GM19351 (cell line): ENCODE measurements around the gene ATP9B.

Source experiments
- ATAC-seq: cut with Tn5 transposase; IDR thresholded peaks from one replicate; pipeline ENCODE4 v1.9.1; 2021; ENCODE audit warnings: mild to moderate bottlenecking, moderate library complexity; ENCODE audit not compliant: unreplicated experiment

ATP9B gene

DNA sequence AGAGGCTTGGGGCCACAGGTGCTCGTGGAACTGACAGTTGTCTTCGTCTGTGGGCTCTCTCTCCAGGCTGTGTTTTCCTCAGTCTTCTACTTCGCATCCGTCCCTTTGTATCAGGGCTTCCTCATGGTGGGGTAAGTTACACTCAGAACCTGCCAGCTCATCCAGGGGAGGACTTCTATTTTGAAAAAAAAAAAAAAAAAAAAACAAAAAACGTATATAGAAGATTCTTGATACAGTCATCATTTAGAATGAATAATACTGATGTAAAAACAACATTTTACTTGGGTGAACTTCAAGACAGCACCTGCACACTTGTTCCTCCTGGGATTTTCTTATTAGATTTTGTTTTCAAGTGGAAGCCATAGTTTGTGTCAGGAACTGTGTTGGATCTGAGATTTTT, 278.9 kb downstream of the ATP9B start:
- no peak for ATAC-seq

DNA sequence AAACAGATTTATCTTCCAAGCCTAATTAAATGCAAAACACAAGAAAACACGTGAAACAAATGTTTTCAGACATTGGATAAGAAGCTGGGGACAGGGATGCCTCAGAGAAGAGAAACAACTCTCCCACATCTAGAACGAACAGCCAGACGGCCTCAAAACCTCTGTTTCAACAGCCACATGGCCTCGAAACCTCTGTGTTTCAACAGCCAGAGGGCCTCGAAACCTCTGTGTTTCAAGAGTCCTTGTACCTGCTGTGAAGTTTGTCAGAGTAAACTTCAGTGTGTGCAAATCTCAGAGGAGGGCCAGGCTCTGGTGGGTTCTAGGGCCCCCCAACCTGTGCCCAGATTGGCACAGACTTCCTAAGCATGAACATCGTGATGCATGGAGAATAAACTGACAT, 283.2 kb downstream of the ATP9B start:
- no peak for ATAC-seq

GRCh38 chr18:79353267-79353666, 284.1 kb downstream of the ATP9B start:
- no peak for ATAC-seq

GRCh38 chr18:79354350-79354749, 285.2 kb downstream of the ATP9B start:
- no peak for ATAC-seq

DNA sequence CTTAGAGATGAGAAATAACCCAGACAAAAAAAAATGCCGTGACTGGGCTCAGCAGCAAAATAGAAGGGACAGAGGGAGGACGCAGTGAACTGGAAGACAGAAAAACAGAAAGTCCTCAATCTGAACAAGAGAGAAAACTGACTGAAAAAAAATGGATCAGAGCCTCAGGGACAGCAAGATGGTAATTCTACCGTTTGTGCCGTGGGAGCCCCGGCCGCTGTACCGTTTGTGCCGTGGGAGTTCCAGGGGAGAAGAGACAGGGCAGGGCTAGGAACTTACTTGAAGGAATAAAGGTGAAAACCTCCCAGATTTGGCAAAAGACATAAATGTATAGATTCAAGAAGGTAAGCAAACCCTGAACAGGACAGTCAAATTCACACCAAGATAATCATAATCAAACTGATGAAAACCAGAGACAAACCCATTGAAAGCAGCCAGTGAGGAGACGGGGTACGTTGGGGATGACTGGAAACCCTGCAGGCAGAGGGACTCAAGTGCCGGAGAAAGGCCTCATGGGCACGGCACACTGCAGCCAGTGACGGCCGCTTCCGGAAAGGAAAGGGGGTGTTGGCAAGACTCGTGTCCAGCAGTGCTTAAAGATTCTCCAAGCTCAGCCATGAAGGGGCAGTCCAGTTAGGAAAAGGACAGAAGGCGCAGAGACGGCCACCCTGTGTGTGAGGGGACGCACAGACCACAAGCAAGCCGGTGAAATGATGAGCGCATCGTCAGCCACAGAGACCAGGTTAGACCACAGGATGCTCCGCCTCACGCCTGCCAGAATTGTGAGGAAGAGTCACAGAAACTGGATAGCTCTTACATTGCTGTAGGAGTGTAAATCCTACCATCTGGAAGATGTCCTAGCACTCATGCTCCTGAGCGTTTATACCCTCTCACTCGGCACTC, 286.5 kb downstream of the ATP9B start:
- peak; percentile 50 for ATAC-seq

GRCh38 chr18:79356435-79356834, 287.2 kb downstream of the ATP9B start:
- ATAC-seq, result peak; percentile 92

DNA sequence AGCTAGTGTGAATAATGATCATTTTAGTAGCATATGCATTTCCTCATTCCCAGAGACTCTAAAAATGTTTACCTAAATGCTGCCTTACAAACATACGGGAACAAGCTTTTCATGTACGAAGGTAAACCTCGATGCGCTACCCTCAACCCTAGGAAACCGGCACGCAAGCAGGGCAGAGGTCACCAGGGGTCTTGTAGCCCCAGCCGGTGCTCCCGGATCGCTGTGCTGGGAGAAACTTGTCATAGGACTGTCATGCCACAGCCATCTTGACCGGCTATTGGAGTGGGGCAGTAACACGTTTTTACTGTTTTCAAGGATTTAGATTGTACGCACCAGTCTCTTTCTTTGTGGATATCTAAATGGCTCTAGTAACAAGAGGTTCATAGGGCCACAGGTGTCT, 291.7 kb downstream of the ATP9B start:
- ATAC-seq, result no peak

DNA sequence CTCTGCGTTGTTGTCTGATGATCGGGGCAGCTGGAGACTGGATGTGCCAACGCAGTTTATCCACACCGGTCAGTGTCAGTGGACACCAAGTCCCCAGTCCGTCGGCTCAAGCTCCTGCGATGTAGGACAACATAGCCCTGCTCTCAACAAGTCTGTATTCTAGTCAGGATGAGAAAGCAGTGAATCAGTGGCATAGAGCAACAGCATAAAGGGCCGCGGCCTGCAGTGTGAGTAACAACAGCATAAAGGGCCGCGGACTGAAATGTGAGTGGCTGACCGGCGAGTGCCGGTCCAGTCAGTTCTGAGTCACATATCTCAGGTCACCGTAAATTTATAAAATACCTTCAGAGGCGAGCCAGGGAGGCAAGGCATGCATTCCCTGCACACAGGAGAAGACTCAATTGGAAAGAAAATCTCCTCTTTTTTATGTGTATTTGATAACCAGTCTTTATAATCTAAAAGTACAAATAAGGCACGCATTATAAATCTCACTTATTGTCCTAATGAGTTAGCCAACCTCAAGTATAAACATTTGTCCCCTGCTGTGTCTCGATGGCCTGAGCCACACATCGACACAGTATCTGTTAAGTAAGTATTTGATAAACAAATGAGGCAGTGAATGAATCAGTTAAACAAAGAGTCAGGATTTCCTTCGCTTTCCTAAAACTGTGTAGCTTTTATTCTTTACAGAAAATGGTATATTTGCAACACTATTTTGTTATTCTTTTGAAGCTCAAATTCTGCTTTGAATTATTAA, 292.8 kb downstream of the ATP9B start:
- ATAC-seq, result no peak

DNA sequence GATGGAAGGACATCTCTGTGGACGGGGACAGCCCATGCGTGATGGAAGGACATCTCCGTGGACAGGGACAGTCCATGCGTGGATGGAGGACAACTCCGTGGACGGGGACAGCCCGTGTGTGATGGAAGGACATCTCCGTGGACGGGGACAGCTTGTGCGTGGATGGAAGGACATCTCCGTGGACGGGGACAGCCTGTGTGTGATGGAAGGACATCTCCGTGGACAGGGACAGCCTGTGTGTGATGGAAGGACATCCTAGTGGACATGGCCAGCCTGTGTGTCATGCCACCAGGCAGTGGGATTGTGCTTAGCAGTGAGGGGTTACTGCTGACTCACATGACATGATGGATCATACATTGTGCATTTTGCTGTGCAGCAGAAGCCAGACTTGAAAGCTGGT, 296.5 kb downstream of the ATP9B start:
- no peak for ATAC-seq

DNA sequence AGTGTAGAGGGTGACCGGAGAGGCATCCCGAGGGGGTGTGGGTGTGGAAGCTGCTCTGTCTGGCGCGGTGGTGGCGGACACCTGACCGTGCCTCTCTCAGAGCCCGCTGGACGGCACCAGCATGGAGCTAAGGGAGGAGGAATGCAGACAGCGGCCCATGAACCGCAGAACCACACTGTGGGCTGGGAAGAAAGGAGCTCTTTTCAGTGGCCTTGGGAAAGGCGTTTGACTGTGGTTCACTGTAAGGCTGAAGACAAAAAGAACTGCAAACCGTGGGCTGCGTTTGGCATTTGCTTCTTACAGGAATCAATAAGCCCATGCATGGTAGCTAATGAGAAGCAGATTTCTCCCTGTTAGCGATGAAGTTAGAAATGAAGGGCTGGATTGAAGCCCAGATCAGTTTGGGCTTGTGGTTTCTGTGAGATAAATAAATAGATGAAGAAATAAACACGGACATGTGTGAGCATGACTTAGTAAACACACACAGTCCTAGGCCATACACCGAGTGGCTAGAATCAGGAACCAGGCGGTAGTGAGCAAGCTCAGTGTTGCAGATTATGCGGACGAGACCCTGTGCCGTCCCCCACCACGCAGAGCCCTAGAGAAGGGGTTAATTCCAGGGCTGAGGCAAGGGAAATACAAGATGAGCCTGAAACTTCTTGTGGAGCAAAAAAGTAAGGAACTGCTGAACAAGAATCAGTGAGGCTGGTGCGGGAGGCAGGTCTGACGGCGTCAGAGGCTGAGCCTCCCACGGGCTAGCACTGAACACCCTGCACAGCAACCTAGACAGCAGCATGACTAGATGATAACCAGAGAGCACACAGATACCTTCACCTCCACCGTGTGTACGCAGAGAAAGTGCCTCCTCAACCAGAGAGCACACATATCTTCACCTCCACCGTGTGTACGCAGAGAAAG, 297.2 kb downstream of the ATP9B start:
- ATAC-seq, result no peak

- ATAC-seq, result no peak
Observed at GRCh38 chr18:79367480-79367879, 298.3 kb downstream of the ATP9B start.

DNA sequence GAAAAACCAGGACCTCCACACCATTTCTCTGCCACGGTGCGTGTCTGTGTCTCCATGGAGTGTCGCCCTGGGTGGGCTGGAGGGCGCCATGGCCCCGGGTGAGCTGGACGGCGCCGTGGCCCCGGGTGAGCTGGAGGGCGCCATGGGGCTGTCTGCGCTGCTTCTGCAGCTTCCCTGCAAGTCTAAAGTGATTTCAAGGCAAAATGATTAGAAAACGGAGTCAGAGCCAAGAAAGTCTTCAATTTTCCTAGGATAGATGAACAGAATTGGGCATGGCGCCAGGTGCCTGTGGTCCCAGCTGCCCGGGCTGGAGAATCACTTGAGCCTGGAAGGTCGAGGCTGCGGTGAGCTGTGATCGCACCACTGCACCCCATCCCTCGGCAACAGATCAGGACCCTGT, 298.8 kb downstream of the ATP9B start:
- no peak for ATAC-seq

GRCh38 chr18:79368681-79369080, 299.5 kb downstream of the ATP9B start:
- no peak for ATAC-seq

DNA sequence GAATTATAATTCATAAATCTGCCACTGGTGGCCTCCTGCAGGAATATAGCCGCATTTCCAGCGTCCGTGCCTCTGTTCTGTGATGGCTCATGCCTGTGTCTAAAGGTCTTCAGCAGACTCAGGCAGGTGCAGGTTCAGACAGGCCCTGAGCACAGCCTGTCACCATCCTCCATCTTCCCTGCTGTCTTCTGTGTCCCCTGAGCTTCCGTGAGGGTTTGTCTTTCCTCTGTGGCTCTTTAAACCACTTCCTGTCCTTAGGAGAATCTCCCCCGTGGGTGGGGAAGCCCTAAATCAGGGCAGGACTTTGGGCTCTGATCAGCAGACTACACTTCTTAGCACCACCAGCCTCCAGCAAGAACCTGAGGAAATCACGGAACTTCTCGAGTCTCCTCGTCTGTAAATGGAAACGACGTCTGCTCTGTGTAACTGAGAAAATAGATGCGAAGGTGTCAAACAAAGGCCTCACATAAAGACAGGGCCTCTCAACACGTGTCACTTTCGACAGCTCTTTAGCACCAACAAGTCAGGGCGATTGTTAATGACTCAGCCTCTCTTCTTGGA, 302.4 kb downstream of the ATP9B start:
- ATAC-seq, result no peak

GRCh38 chr18:79372461-79372860, 303.3 kb downstream of the ATP9B start:
- ATAC-seq, result no peak

- no peak for ATAC-seq
Observed at GRCh38 chr18:79372991-79373390, 303.8 kb downstream of the ATP9B start.

DNA sequence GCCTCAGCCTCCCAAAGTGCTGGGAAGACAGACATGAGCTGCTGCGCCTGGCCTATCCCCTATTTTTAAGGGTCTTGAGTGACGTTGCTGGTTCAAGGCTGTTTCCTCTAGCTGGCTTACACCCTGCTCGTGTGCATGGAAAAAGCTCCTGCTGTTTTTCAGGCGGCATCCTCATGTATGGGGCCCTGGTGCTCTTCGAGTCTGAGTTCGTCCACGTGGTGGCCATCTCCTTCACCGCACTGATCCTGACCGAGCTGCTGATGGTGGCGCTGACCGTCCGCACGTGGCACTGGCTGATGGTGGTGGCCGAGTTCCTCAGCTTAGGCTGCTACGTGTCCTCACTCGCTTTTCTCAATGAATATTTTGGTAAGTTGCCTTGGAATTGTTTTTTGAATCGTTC, 304.5 kb downstream of the ATP9B start:
- no peak for ATAC-seq

DNA sequence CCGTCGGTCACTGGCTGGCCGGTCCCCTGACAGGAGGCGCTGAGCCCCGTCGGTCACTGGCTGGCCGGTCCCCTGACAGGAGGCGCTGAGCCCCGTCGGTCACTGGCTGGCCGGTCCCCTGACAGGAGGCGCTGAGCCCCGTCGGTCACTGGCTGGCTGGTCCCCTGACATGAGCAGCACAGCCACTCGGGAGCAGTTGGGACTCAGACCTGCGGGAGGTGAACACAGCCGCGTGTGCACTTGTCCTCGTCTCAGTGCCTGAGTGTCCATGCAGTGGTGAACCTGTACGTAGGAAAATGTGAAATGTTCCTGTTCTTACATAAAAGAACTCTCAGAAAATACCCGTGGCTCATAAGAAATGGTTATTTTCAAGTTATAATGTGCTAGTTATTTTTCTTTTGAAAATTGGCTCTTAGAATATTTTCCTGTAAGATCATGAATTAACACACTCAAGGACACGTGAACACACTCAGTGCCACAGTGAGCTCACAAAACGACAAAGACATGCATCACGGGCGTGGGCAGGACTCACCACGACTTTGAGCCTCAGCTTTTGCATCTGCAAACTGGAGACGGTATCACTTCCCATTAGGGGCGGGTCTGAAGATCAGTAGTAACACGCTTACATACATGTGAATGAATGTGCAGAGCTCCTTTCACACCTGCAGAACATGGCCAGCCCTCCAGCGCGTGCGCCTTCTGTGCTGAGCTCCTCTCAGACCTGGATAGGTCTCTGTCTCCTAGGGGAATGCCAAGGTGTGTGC, 305.4 kb downstream of the ATP9B start:
- ATAC-seq, result peak; percentile 95

- no peak for ATAC-seq
Observed at GRCh38 chr18:79375441-79376154, 306.4 kb downstream of the ATP9B start.
